GM12872 (cell line): Measurements from ENCODE around the gene SSNA1.

Experiments
- CTCF ChIP-seq: IDR thresholded peaks from 3 replicates; pipeline ENCODE4 v1.5.1; 2011; ENCODE audit warnings: low read depth, mild to moderate bottlenecking, low read length, moderate library complexity; ENCODE audit not compliant: insufficient read depth

Gene SSNA1

GRCh38 chr9:137184881-137185660, 3.4 kb upstream of the SSNA1 start:
- no peak for TF ChIP-seq CTCF

DNA sequence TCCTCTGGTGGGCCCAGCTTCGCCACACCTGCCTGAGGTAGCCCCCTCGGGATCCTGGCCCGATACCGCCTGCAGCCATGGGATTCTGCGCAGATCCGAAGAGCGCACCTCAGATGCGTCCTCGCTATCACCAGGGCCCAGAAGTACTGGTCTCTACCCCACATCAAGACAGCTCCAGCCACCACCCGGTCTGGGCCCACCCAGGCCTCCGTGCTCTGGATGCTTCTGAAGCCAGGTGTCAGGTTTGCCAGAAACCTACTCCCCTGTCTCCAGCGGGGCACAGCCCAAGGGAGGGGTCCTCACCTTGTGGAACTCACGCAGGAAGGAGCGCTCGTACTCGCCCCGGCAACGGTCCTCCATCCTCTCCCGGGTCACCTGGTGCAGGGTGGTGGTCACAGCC, 2.6 kb upstream of the SSNA1 start:
- TF ChIP-seq CTCF, result no peak

DNA sequence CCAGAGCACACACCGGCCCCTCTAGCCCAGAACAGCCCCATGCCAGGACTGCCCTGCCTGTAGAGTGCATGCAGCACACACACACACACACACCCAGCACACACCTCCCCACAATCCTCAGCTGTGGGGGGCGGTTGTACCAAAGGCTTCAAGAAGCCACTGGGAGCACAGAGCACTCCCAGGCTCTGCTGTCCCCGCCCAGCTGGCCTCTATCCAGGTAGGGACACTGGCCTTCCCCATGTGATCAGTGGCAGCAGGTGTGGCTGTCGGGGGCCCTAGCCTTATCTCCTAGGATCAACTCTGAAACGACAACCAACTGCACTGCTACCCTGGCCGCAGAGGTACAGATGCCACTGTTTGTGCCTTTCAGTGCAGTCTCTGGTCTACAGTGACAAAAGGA, 2.1 kb upstream of the SSNA1 start:
- no peak for TF ChIP-seq CTCF

- TF ChIP-seq CTCF, result no peak
These were observed 1.1 kb upstream of the SSNA1 start for GRCh38 chr9:137187386-137187785.

- TF ChIP-seq CTCF, result no peak
These were observed 388 bp upstream of the SSNA1 start for GRCh38 chr9:137188086-137188489.

GRCh38 chr9:137189297-137190295, 1.1 kb downstream of the SSNA1 start:
- TF ChIP-seq CTCF, result no peak

- no peak for TF ChIP-seq CTCF
These were observed 1.9 kb downstream of the SSNA1 start for GRCh38 chr9:137190315-137190856.
